Measurements from ENCODE around the gene MAPK8IP1.

- TF ChIP-seq, protein P1, sequence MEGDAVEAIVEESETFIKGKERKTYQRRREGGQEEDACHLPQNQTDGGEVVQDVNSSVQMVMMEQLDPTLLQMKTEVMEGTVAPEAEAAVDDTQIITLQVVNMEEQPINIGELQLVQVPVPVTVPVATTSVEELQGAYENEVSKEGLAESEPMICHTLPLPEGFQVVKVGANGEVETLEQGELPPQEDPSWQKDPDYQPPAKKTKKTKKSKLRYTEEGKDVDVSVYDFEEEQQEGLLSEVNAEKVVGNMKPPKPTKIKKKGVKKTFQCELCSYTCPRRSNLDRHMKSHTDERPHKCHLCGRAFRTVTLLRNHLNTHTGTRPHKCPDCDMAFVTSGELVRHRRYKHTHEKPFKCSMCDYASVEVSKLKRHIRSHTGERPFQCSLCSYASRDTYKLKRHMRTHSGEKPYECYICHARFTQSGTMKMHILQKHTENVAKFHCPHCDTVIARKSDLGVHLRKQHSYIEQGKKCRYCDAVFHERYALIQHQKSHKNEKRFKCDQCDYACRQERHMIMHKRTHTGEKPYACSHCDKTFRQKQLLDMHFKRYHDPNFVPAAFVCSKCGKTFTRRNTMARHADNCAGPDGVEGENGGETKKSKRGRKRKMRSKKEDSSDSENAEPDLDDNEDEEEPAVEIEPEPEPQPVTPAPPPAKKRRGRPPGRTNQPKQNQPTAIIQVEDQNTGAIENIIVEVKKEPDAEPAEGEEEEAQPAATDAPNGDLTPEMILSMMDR (IDR thresholded peaks at IDR 0.05; ENCODE audit: insufficient read depth, low read length) = no peak
- TF ChIP-seq REST (IDR thresholded peaks at IDR 0.05; ENCODE audit: insufficient replicate concordance, low read depth) = no peak
Measured at GRCh38 chr11:45844822-45845578, 40.5 kb upstream of the MAPK8IP1 start.

Measured in HL-60 (cell line).